Cardiac septum (tissue), 1 donor: Measurements from ENCODE around the gene CRADD. TPM values are rescaled to one million over a fixed set of nuclear protein-coding genes. Genes with fewer than 3 reads are reported as not detected.

Source experiments
- DNase-seq: peaks from one replicate; pipeline ENCODE4 v3.0.0-alpha.2; 2020; ENCODE audit warnings: low spot score
- intact Hi-C: fragments of 100-400 bp; cut with DNase I; formaldehyde crosslinking; loops from one replicate; pipeline ENCODE4 v1.14.0; 2022
- total RNA-seq: library from RNA; stranded (reverse); fragmentation: NEBNext Ultra II Directional; extraction: Animal tissue kit (Norgen Biotek cat#: 25700); gene quantifications from one replicate; pipeline ENCODE4 v1.2.1, GENCODE V29; 2021
- donor health status: DM: no; HTN: no; CAD: no.

CRADD gene
- total RNA-seq, 1 donor from 2014 or later: 50.8 TPM

- no peak for DNase-seq
- intact Hi-C loops: no loop called here
Observed at GRCh38 chr12:93725531-93725930, 48.4 kb downstream of the CRADD start.

GRCh38 chr12:93727195-93727811 lies 50.1 kb downstream of the CRADD start:
- intact Hi-C loops: no loop called here
- DNase-seq: no peak

DNA sequence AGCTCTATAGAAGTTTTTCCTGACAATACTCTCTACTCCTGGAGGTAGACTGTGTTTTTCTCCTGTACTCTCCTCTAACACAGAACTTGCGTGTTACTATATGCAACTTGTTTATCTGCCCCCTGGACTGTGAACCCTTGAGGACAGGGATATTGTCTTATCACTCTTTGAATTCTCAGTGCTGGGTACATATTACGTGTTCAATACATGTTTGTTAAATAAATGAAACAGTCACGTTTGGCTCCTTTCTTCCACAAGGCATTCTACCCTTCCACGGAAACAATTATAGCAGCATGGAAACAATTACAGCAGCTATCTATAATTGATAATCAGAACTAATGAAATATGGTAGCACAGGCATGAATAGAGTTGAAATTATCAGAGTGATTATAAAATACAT lies 50.7 kb downstream of the CRADD start:
- intact Hi-C loops: no loop called here
- no peak for DNase-seq

GRCh38 chr12:93729934-93730333 lies 52.8 kb downstream of the CRADD start:
- intact Hi-C loops: no loop called here
- DNase-seq: no peak

DNA sequence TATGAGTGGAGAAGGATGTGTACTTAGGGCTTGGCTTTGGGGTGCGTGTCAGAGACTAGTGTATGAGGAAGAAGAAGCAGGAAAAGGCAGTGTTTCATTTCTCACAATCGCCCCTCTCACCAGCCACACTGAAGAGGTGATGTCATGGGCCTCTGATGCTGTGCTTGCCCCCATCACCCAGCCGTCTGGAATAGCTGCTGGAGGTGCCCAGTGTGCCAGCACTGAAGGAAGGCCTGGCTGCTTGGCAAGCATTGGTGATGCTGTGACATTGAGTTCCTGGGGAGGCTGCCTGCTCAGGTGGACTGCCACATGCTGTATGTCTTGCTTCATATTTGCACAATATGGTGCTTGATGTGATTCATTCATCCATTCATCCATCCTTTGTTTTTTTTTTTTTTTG lies 56.2 kb downstream of the CRADD start:
- peak; percentile 77 for DNase-seq
- intact Hi-C loops: no loop called here

GRCh38 chr12:93733928-93734327 lies 56.8 kb downstream of the CRADD start:
- no peak for DNase-seq
- intact Hi-C loops: no loop called here

- DNase-seq: no peak
- intact Hi-C loops: no loop called here
Observed at GRCh38 chr12:93734784-93735183, 57.6 kb downstream of the CRADD start.

DNA sequence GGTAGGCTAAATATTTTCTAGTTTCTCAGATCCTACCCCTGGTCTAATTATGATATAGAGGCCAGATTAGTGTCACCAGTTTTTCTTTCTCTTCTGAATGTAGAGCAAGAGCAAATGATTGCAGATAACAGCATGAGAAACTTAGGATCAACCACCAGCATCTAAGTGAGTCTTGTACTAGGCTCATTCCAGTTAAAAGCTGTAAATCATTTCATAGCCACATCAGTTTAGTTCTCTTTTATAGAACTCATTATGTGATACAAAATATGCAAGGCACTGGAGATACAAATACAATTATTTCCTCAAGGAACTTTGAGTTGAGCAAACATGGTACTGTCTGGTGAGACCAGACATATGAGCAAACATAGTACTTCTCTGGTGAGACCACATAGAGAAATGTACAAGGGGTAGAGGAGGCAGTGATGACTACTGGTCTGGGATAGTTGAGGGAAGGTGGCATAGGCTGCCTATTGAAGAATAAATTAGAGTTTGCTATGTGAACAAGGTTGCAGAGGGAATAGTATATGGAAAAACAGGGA lies 59.5 kb downstream of the CRADD start:
- DNase-seq: no peak
- intact Hi-C loops: no loop called here

DNA sequence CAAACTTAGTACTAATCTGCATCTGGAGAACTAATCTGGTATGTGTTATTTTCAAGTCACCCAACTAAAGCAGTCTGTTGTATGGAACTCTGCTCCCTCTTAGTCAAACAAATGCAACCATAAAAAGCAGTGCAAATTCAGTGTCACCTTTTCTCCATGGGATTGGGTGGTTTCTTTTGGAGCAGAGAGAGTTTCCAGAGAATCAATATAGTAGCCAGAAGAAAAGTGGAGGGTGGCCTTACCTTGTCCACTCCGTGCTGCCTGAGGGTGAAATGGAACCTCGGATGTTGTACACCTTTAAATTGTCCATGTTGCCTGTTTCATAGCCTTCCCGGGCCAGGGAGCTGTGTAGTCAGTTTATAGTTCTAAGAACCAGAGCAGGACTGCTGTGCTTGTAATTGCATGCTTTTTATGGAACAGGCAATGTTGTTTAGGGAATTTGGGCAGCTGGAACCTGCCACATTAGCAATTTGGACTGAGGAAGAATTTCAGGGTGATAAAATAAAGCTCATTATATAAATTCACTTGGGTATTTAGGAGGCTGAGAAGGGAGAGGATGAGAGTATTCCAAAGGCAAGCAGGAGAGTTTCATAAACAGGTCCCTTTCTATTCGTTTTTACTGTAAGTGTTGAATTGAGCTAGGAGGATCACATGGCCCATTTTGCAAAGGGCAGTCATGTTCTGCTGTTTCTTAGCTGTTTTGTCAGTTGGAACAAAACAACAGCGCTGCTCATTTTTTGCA lies 60.5 kb downstream of the CRADD start:
- intact Hi-C loops: no loop called here
- DNase-seq: no peak

DNA sequence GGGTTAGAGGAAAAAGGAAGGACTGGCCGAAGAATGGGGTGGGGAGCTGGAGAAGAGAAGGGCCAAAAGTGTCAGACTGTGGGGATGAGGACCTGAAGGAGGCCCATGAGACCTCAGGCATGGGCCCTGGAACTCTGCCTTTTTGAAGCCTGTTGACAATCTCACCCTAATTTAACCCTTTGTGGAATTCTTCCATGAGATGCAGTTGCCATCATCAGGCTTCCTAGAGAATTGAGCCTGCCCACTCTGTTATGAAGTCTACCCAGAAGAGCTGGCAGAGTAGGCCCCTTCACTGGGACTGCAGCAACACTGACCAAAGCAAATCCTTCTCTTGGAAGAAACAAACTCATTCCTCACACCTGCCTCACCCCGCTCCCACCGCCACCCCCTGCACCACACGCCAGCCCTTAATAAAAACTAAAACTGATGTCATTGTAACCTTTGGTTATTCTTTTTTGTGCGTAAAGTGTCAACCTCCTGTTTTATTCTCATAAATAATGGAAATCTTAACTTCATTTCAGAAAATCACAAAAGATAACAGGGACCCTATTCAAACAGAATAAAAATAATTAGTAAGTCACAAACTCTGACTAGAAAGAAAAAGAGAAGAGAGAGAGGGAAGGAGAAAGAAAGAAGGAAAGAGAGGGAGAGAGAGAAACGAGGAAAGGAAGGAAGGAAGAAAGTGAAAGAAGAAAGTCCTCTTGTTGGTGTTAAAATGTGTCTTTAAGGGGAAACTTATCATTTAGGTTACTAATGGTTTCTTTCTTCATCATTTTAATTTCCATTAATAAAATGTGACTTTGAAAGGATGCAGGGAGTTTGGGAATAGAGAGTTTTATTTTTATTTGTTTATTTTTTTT lies 61.3 kb downstream of the CRADD start:
- DNase-seq: no peak
- intact Hi-C loops: no loop called here

DNA sequence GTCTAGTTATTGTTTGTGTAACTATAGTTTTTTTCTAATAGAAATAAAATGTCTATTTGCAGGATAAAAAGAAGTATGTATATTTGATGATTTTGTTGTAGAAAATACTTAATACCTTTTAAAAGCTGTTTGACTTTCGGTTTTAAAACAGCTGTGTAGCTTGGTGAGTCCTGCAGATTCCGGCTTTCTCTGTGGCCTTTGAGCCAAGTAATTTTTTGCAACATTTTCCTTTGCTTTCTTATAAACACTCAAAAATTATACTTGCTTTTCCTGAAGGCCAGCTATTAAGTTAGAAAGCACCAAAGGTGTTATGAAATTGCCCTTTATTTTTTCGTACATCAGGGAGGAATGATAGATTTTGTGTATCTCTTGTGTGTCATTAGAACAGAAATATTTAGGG lies 63.6 kb downstream of the CRADD start:
- no peak for DNase-seq
- intact Hi-C loops: loop anchor here (2.0 to 5.0 kb wide), 2 partner anchors 38 to 362 kb away; no protein-coding TSS in a partner anchor

DNA sequence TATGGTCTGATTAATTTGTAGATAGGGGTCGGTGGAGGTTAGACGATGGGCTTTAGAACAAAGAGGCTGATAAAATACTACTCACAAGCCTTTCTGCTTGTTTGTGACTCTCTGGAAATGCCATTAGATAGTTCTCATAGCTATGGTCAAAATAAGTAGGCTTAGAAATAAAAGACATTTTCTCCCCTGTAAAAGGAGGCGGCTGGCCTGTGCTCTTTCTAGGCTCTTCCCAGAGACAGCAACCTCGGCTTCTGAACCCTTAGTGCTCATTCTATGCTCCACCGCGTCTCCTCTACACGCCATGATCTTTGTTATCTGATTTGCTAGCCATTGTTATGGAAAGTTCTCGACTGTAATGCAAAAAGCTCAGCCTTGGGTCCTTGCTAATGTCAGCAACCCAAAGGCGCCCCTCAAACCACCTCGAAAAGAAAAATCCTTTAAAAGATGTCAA lies 64.5 kb downstream of the CRADD start:
- DNase-seq: no peak
- intact Hi-C loops: loop anchor here (1.0 to 5.0 kb wide), 5 partner anchors 37 to 361 kb away; no protein-coding TSS in a partner anchor

DNA sequence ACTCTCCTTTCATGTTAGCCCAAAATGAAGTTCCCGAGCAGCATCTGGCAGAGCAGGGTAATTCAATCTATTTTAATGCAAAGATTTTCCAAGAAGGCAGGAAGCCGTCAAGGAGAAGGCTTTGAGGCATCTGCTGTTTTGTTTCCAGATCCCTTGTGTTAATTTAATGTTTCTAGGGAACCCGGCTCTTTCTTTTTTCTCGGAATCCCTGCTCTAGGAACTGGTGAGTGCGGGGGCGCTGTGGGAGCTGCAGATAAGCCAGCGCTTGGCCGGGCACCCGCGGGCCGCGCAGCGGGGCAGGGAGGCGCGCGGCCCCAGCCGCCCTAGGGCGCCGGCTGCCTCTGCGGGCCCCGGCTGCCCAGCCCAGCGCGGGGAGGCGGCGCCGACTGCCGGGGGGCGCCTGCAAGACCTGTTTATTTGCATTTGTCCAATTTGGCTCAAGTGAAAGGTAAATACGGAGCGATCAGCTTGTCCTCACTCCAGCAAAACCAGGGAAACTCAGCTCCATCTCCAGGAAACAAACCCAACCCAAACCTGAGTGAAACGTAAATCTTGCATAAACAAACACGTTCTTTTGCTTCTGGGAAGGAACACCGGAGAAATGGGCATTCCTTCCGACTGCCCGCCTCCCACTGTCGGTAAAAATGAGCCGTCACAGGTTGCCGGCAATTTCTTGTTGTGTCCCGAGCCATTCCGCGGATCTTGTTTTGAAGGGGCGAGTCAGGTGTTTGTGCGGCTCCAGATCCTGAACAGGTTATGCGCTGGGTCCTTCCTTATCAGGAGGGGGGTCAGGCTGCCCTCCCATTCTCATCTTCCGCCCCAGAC lies 65.1 kb downstream of the CRADD start:
- peak; percentile 87 for DNase-seq
- intact Hi-C loops: loop anchor here (1.0 to 5.0 kb wide), 4 partner anchors 64 to 360 kb away; no protein-coding TSS in a partner anchor

- DNase-seq: no peak
- intact Hi-C loops: loop anchor here (2.0 to 5.0 kb wide), 2 partner anchors 65 to 359 kb away; no protein-coding TSS in a partner anchor
Observed at GRCh38 chr12:93743229-93743998, 66.2 kb downstream of the CRADD start.

- intact Hi-C loops: loop anchor here (2.0 to 5.0 kb wide), 2 partner anchors 65 to 358 kb away; no protein-coding TSS in a partner anchor
- no peak for DNase-seq
Observed at GRCh38 chr12:93743999-93744689, 67.0 kb downstream of the CRADD start.

- DNase-seq: no peak
- intact Hi-C loops: no loop called here
Observed at GRCh38 chr12:93745286-93745685, 68.1 kb downstream of the CRADD start.

DNA sequence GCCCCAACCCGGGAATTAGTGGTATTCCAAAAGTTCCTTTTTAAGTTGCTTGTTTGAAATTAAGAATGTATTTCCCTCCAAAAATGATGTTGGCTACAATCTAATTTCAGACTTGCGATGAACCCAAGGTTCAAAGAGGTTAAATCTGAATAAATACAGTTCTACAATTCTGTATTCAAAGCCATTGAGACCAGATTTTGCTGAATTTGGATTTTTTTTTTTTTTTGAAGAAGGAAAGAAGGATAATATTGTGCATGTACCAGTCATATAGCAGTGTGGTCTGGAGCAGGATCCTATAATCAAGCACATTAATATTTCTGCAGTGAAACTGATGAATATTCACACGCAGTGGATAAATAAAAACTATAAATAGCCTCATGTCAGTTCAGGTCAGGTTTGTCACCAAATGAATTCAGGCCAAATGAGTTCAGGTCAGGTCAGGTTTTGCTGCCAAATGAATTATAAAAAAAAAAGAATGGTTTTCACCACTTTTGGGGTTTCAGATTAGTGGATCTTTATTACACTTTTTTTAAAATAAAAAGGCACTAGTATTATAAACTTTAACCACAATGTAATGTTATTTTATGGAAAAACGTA lies 69.5 kb downstream of the CRADD start:
- intact Hi-C loops: no loop called here

More for the DNA sequence above, 69.5 kb downstream of the CRADD start:
- DNase-seq: no peak
